Measurements from ENCODE around the gene PDLIM1. TPM values are rescaled to one million over a fixed set of nuclear protein-coding genes. Genes with fewer than 3 reads are reported as not detected.

PDLIM1 gene
- total RNA-seq, 1 donor from 2014 or later = 73.8 TPM

DNA sequence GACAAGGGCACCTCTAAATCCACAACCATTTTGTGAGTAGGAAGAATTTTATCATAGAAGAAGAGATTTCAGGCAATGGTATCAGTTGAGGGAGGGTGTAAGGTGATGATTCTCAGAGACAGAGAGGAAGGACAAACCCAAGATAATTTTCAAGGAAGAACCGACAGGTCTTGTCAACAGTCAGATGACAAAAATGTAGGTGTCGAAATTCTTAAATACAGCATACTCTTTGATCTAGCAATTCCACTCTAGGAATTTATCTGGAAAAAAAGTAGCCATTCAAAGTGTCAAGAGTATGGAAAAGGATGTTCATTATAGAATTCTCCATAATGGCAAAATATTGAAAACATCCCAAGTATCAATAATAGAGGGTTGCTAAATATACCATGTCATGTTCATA, 14.2 kb upstream of the PDLIM1 start:
- Mint-ChIP-seq H3K4me1 (ENCODE audit: unreplicated experiment) (peaks cover 17% of the 10 kb centered on the region), H3K36me3 (ENCODE audit: unreplicated experiment) (no peaks in the 10 kb centered on the region), H3K27me3 (ENCODE audit: unreplicated experiment) (no peaks in the 10 kb centered on the region), H3K27ac (ENCODE audit: unreplicated experiment) (no peak overlapping the region), H3K9me3 (ENCODE audit: unreplicated experiment) (no peaks in the 10 kb centered on the region), H3K4me3 (ENCODE audit: unreplicated experiment) (no peak overlapping the region)
- no peak for DNase-seq (ENCODE audit: extremely low spot score, unreplicated experiment)
- TF ChIP-seq, protein P1, sequence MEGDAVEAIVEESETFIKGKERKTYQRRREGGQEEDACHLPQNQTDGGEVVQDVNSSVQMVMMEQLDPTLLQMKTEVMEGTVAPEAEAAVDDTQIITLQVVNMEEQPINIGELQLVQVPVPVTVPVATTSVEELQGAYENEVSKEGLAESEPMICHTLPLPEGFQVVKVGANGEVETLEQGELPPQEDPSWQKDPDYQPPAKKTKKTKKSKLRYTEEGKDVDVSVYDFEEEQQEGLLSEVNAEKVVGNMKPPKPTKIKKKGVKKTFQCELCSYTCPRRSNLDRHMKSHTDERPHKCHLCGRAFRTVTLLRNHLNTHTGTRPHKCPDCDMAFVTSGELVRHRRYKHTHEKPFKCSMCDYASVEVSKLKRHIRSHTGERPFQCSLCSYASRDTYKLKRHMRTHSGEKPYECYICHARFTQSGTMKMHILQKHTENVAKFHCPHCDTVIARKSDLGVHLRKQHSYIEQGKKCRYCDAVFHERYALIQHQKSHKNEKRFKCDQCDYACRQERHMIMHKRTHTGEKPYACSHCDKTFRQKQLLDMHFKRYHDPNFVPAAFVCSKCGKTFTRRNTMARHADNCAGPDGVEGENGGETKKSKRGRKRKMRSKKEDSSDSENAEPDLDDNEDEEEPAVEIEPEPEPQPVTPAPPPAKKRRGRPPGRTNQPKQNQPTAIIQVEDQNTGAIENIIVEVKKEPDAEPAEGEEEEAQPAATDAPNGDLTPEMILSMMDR (IDR thresholded peaks at IDR 0.05) = no peak

- Mint-ChIP-seq H3K36me3 (ENCODE audit: unreplicated experiment) (no peaks in the 10 kb centered on the region), H3K4me3 (ENCODE audit: unreplicated experiment) (no peak overlapping the region), H3K27me3 (ENCODE audit: unreplicated experiment) (no peaks in the 10 kb centered on the region), H3K4me1 (ENCODE audit: unreplicated experiment) (peaks cover 14% of the 10 kb centered on the region), H3K9me3 (ENCODE audit: unreplicated experiment) (no peaks in the 10 kb centered on the region), H3K27ac (ENCODE audit: unreplicated experiment) (no peak overlapping the region)
- TF ChIP-seq, protein P1 (IDR thresholded peaks at IDR 0.05) = no peak
- no peak for DNase-seq (ENCODE audit: extremely low spot score, unreplicated experiment)
Observed at GRCh38 chr10:95304463-95304862, 13.7 kb upstream of the PDLIM1 start.

DNA sequence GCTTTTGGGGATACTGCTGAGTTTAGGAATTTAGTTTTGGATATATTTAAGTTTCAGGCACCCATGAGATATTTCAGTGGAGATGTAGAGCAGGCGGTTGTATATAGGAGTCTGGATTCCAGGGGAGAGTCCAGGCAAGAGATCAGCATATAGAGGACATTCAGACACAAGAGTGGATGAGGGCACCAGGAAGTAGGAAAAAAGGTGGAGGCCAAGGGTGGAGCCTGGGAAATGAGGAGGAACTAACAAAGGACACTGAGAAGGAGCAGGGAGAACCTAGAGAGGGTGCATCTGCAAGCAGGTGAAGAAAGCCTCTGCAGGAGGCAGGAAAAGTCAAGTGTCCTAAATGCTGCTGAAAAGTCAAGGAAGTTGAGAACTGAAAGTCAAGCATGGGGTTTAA, 13.1 kb upstream of the PDLIM1 start:
- Mint-ChIP-seq H3K4me3 (ENCODE audit: unreplicated experiment) (no peak overlapping the region), H3K9me3 (ENCODE audit: unreplicated experiment) (no peaks in the 10 kb centered on the region), H3K27ac (ENCODE audit: unreplicated experiment) (no peak overlapping the region), H3K4me1 (ENCODE audit: unreplicated experiment) (peaks cover 10% of the 10 kb centered on the region), H3K36me3 (ENCODE audit: unreplicated experiment) (no peaks in the 10 kb centered on the region), H3K27me3 (ENCODE audit: unreplicated experiment) (no peaks in the 10 kb centered on the region)
- DNase-seq (ENCODE audit: extremely low spot score, unreplicated experiment) = no peak
- TF ChIP-seq, protein P1 (IDR thresholded peaks at IDR 0.05) = no peak

DNA sequence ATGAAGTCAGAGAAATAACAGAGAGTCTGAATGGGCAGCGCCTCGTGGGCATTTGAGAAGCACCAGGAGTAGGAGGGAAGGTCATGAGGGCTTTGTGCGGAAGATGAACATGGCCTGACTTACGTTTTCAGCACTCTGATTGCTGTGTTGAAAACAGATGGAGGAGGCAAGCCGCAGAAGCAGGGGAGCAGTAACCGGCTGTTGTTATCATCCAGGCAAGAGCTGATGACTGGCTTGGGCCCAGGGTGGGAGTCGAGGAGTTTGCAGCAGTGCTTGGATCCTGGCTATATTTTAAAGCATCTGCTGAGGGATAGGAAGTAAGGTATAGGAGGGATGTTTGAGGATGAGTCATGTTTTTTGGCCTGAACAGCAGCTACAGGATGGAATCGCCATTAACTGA, 12.7 kb upstream of the PDLIM1 start:
- Mint-ChIP-seq H3K36me3 (ENCODE audit: unreplicated experiment) (no peaks in the 10 kb centered on the region), H3K9me3 (ENCODE audit: unreplicated experiment) (no peaks in the 10 kb centered on the region), H3K4me1 (ENCODE audit: unreplicated experiment) (peaks cover 6% of the 10 kb centered on the region), H3K27me3 (ENCODE audit: unreplicated experiment) (no peaks in the 10 kb centered on the region), H3K27ac (ENCODE audit: unreplicated experiment) (no peak overlapping the region), H3K4me3 (ENCODE audit: unreplicated experiment) (no peak overlapping the region)
- TF ChIP-seq, protein P1 (IDR thresholded peaks at IDR 0.05) = no peak
- DNase-seq (ENCODE audit: extremely low spot score, unreplicated experiment) = no peak

- no peaks in the 10 kb centered on the region for H3K9me3 Mint-ChIP-seq (ENCODE audit: unreplicated experiment)
- DNase-seq (ENCODE audit: extremely low spot score, unreplicated experiment) = no peak
- peaks cover under 1% of the 10 kb centered on the region for H3K4me1 Mint-ChIP-seq (ENCODE audit: unreplicated experiment)
- no peak overlapping the region for H3K27ac Mint-ChIP-seq (ENCODE audit: unreplicated experiment)
- H3K4me3 Mint-ChIP-seq (ENCODE audit: unreplicated experiment) = no peak overlapping the region
- H3K36me3 Mint-ChIP-seq (ENCODE audit: unreplicated experiment) = no peaks in the 10 kb centered on the region
- TF ChIP-seq, protein P1 (IDR thresholded peaks at IDR 0.05) = no peak
- H3K27me3 Mint-ChIP-seq (ENCODE audit: unreplicated experiment) = no peaks in the 10 kb centered on the region
Observed at GRCh38 chr10:95300022-95300539, 9.3 kb upstream of the PDLIM1 start.
